ENCODE data around the gene RANBP10. TPM values are rescaled to one million over a fixed set of nuclear protein-coding genes. Genes with fewer than 3 reads are reported as not detected.

The RANBP10 gene
- total RNA-seq, 1 experiment from 2014 or later, result 13.4 TPM

DNA sequence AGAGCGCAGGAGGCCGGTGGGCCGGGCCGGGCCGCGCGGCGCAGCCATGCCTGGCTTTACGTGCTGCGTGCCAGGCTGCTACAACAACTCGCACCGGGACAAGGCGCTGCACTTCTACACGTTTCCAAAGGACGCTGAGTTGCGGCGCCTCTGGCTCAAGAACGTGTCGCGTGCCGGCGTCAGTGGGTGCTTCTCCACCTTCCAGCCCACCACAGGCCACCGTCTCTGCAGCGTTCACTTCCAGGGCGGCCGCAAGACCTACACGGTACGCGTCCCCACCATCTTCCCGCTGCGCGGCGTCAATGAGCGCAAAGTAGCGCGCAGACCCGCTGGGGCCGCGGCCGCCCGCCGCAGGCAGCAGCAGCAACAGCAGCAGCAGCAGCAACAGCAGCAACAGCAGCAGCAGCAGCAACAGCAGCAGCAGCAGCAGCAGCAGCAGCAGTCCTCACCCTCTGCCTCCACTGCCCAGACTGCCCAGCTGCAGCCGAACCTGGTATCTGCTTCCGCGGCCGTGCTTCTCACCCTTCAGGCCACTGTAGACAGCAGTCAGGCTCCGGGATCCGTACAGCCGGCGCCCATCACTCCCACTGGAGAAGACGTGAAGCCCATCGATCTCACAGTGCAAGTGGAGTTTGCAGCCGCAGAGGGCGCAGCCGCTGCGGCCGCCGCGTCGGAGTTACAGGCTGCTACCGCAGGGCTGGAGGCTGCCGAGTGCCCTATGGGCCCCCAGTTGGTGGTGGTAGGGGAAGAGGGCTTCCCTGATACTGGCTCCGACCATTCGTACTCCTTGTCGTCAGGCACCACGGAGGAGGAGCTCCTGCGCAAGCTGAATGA, 36.4 kb upstream of the RANBP10 start:
- CTCF ChIA-PET, result interaction anchor here (0.5 to 1.3 kb wide), 3 partner anchors 26 to 264 kb away, joined by 3 to 5 read pairs (median 3); no protein-coding TSS in a partner anchor

DNA sequence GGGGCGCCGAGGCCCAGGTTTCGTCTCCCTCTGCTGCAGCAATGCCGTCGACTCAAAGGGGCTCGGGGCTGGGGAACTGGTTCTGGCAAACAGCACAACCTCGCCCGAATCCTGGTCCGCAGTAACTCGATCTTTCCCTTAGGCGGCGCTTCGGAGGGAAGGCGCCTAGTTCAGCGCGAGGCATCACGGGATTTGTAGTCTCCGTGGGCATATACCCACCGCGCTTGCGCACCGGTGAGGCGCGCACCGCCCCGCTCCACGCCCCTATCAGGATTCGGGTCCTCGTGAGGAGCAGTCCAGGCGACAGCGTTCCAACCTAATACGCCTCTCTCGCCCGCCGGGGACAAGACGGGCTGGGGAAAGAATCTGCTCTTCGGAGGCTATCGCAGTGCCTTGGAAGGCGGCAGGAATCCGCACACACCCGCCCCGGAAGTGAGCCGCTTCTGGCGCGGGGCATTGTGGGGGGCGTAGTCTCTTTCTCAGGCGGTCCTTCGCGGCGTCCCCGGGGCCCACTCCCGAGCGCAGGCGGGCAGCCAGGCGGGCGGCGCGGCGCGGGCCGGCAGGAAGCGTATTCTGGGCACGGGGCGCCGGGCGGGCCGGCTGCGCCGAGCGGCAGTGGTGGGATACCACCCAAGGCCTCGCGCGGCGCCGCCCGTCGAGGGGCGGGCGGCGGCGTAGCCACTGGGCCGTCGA, 35.6 kb upstream of the RANBP10 start, which contains the start of gene THAP11:
Gene THAP11 (plus strand): TSS at position 505 of the 693 bp plus-strand sequence. CDS start 235 bp downstream, outside the sequence.
- in situ Hi-C loops (cut with HindIII; ENCODE audit: low pct_unique_long_range_greater_than_20kb, low sequenced_read_pairs), result no loop called here
- peak within 1 kb of the TSS; percentile 69 to 77 for H3K4me3 ChIP-seq (ENCODE audit: low read depth in 2 of 2, low read length in 2 of 2)
- no TSS peak for BruUV-seq (replicated peaks)
- no peak for TF ChIP-seq SIN3A (IDR thresholded peaks at IDR 0.05; ENCODE audit: borderline replicate concordance, insufficient read depth, low read depth, low read length)
- TF ChIP-seq POLR2AphosphoS5 (IDR thresholded peaks at IDR 0.05; ENCODE audit: low read depth, low read length), result peak; percentile 32; the same call in 1 of the 2 replicates
- no peak for TF ChIP-seq TCF7L2 (IDR thresholded peaks at IDR 0.05; ENCODE audit: low read depth, low read length)
- TF ChIP-seq, protein P1, sequence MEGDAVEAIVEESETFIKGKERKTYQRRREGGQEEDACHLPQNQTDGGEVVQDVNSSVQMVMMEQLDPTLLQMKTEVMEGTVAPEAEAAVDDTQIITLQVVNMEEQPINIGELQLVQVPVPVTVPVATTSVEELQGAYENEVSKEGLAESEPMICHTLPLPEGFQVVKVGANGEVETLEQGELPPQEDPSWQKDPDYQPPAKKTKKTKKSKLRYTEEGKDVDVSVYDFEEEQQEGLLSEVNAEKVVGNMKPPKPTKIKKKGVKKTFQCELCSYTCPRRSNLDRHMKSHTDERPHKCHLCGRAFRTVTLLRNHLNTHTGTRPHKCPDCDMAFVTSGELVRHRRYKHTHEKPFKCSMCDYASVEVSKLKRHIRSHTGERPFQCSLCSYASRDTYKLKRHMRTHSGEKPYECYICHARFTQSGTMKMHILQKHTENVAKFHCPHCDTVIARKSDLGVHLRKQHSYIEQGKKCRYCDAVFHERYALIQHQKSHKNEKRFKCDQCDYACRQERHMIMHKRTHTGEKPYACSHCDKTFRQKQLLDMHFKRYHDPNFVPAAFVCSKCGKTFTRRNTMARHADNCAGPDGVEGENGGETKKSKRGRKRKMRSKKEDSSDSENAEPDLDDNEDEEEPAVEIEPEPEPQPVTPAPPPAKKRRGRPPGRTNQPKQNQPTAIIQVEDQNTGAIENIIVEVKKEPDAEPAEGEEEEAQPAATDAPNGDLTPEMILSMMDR (IDR thresholded peaks at IDR 0.05), result peak; percentile 89
- TF ChIP-seq, protein P2, sequence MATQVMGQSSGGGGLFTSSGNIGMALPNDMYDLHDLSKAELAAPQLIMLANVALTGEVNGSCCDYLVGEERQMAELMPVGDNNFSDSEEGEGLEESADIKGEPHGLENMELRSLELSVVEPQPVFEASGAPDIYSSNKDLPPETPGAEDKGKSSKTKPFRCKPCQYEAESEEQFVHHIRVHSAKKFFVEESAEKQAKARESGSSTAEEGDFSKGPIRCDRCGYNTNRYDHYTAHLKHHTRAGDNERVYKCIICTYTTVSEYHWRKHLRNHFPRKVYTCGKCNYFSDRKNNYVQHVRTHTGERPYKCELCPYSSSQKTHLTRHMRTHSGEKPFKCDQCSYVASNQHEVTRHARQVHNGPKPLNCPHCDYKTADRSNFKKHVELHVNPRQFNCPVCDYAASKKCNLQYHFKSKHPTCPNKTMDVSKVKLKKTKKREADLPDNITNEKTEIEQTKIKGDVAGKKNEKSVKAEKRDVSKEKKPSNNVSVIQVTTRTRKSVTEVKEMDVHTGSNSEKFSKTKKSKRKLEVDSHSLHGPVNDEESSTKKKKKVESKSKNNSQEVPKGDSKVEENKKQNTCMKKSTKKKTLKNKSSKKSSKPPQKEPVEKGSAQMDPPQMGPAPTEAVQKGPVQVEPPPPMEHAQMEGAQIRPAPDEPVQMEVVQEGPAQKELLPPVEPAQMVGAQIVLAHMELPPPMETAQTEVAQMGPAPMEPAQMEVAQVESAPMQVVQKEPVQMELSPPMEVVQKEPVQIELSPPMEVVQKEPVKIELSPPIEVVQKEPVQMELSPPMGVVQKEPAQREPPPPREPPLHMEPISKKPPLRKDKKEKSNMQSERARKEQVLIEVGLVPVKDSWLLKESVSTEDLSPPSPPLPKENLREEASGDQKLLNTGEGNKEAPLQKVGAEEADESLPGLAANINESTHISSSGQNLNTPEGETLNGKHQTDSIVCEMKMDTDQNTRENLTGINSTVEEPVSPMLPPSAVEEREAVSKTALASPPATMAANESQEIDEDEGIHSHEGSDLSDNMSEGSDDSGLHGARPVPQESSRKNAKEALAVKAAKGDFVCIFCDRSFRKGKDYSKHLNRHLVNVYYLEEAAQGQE (IDR thresholded peaks at IDR 0.05; ENCODE audit: insufficient read depth in 1 of 2, low read depth in 2 of 2, low read length in 1 of 2), result 0 out of 4 replicates have a peak, but pooled peaks of 1 of the 2 experiments have one; percentile 42
- H3K9me3 ChIP-seq (ENCODE audit: control insufficient read depth, insufficient read depth, low read depth, low read length), result no peaks in the 10 kb centered on the region
- CTCF ChIA-PET, result no interaction called here
- no peaks in the 10 kb centered on the region for H3K27me3 ChIP-seq (ENCODE audit: control insufficient read depth, insufficient read depth, low read length)
- peak; percentile 76 for ATAC-seq
- DNase-seq (ENCODE audit: low read depth, low spot score), result peak; percentile 83
- POLR2A ChIA-PET, result interaction anchor here (0.7 kb wide), 1 partner anchor 34 kb away, joined by 6 read pairs; no protein-coding TSS in a partner anchor
- H3K27ac ChIP-seq (ENCODE audit: low read length), result peak within 1 kb of the TSS; percentile 91
- H3K36me3 ChIP-seq (ENCODE audit: control insufficient read depth, insufficient read depth, low read length), result no peaks in the 10 kb centered on the region
- intact Hi-C loops (cut with micrococcal nuclease; ENCODE audit: unreplicated experiment), result no loop called here
- peaks cover 26% of the 10 kb centered on the region for H3K4me1 ChIP-seq (ENCODE audit: control insufficient read depth, insufficient read depth, low read length)

More for the DNA sequence above, 36.4 kb upstream of the RANBP10 start:
- H3K4me1 ChIP-seq (ENCODE audit: control insufficient read depth, insufficient read depth, low read length), result peaks cover 26% of the 10 kb centered on the region
- TF ChIP-seq POLR2AphosphoS5 (IDR thresholded peaks at IDR 0.05; ENCODE audit: low read depth, low read length), result no peak
- TF ChIP-seq, protein P1 (IDR thresholded peaks at IDR 0.05), result no peak; the same call in 1 of the 2 replicates
- no peak for TF ChIP-seq SIN3A (IDR thresholded peaks at IDR 0.05; ENCODE audit: borderline replicate concordance, insufficient read depth, low read depth, low read length)
- TF ChIP-seq, protein P2 (IDR thresholded peaks at IDR 0.05; ENCODE audit: insufficient read depth in 1 of 2, low read depth in 2 of 2, low read length in 1 of 2), result no peak
- no peak for TF ChIP-seq TCF7L2 (IDR thresholded peaks at IDR 0.05; ENCODE audit: low read depth, low read length)
- POLR2A ChIA-PET, result no interaction called here
- no peaks in the 10 kb centered on the region; the same call in 1 of the 2 replicates for H3K36me3 ChIP-seq (ENCODE audit: control insufficient read depth, insufficient read depth, low read length)
- peak overlapping the region; percentile 69 for H3K4me3 ChIP-seq (ENCODE audit: low read depth in 2 of 2, low read length in 2 of 2)
- no peak for DNase-seq (ENCODE audit: low read depth, low spot score)
- in situ Hi-C loops (cut with HindIII; ENCODE audit: low pct_unique_long_range_greater_than_20kb, low sequenced_read_pairs), result no loop called here
- H3K27ac ChIP-seq (ENCODE audit: low read length), result peak overlapping the region; percentile 54
- H3K9me3 ChIP-seq (ENCODE audit: control insufficient read depth, insufficient read depth, low read depth, low read length), result no peaks in the 10 kb centered on the region
- intact Hi-C loops (cut with micrococcal nuclease; ENCODE audit: unreplicated experiment), result no loop called here
- BruUV-seq (replicated peaks), result no TSS peak
- no peaks in the 10 kb centered on the region for H3K27me3 ChIP-seq (ENCODE audit: control insufficient read depth, insufficient read depth, low read length)
- ATAC-seq, result peak; percentile 42
